Activated naive CD4-positive, alpha-beta T cell treated with Interleukin-2 at 50 U/mL for 16 hours (primary cell): ENCODE data around the gene NUP62.
A peak's percentile ranks its signal among the peaks of the same experiment; 100 is the strongest.

Experiments
- DNase-seq: peaks from one replicate; pipeline ENCODE4 v3.0.0-alpha.2; 2020

Gene NUP62

DNA sequence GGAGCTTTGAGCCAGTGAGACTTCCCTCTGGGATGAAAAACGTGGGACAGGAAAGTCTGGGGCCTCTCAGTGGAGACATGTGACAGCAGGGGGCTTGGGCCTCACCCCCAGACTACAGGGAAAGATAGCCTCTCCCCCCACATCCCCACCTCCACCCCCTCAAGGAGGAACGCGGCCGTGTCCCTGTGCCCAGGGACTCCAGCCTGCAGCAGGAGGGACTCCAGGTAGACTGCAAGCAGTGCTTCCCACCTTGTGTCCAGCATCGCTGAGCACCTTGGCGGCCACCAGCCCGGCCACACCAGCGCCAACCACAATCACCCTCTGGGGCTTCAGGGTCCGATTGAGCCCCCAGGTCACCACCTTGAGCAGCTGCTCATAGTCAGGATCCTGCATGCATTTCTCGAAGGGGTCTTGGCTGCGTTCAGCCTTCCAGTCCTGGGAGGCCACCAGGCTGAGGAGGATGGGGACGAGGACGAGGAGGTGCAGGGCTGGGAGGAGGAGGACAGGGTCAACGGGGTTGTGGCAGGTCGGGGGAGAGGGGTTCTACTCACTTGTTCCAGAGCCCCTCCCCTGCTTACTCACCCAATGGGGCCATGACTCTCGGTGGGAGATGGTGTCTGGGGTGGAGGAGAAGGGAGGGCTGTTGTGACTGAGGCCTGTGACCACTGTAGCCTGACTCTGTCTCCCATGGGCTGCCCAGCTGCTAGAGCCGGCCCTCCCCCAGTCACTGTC lies 33.6 kb downstream of the NUP62 start:
- no peak for DNase-seq

DNA sequence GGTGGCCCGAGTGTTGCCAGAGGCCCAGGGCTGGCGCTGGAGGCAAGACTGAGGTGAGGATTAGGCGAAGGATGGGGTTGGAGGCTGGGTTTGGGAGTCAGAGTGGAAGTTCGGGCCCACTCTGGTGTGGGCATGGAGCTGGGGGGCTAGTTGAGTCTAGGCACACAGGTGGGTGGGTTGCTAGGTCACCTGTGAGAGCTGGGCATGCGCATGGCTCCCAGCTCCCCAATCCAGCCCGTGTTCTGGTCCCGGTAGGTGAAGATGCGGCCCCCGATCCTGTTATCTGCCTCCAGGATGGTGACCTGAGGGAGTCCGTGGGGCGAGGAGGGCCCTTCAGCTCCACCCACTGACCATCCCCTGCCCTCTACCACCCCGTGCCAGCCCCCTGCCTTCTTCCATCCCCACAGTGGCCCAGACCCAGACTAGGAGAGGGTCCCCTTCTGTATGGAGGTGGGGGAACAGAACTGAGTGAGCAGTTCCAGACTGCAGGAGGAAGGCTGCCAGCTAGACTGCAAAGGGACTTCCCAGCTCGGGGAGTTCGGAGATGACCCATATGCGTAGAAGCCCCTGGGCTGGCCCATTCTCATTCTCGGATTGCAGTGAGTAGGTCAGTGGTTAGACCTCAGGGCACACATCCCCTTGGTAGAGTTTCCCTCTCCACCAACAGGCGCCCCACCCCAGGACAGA lies 34.3 kb downstream of the NUP62 start:
- peak; percentile 67 for DNase-seq

DNA sequence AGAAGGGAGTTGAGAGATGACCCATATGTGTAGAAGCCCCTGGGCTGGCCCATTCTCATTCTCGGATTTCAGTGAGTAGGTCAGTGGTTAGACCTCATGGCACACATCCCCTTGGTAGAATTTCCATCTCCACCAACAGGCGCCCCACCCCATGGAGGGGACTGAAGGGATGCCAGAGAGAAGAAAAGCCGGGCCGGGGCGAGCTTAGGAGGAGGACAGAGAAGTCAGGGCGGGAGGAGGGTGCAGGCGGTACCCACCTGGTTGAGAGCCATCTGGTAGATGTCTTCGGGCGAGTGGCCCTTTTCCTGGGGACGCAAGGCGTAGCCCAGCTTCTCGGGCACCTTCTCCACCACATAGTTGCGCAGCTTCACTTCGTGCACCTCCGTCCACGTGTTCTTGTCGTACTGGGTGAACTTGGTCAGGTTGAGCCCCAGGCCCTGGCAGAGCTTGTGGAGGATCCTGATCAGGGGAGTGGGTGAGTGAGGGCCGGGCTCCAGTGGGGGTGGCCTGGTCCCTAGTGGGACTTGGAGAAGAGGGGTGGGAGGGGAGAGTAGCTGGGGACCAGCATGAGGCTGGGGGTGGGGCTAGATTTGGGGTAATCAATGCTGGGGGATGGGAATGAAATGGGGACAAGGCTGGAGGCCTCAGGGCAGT lies 35.2 kb downstream of the NUP62 start:
- DNase-seq: peak; percentile 20

DNA sequence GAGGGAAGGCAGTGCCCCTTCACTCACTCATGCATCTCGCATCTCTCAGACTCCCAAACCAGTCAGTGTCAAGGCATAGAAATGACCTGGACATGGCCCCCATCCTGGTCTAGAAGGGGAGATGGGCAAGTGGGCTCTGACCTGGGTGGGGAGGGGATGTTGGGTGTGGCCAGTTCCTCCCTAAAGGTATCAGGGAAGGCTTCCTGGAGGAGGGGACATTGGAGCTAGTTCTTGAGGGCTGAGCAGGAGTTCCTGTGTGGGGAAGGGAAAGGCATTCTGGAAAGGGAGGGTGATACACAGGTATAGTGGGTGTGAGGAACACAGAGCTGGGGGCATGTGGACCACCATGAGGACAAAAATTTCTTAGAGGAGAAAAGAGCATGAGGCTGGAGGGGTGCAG lies 36.6 kb downstream of the NUP62 start:
- DNase-seq: no peak

DNA sequence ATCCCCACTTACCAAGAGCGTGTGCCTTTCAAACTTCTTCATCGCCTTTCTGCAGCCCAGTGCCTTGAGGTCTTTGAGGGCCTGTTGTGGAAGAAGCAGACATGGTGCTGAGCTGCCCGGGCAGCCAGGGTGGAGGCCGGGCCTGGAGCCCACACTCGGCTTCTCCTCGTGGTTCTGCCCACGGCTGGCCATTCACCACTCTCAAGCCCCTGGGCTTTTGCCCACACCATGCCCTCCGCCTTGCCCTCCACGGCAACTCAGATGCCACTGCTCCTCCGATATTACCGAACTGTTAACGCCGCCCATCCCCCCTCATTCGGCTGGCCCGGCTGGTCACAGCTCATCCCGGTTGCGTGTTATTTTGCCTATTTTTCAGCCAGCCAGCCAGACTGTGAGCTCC lies 37.9 kb downstream of the NUP62 start:
- no peak for DNase-seq

DNA sequence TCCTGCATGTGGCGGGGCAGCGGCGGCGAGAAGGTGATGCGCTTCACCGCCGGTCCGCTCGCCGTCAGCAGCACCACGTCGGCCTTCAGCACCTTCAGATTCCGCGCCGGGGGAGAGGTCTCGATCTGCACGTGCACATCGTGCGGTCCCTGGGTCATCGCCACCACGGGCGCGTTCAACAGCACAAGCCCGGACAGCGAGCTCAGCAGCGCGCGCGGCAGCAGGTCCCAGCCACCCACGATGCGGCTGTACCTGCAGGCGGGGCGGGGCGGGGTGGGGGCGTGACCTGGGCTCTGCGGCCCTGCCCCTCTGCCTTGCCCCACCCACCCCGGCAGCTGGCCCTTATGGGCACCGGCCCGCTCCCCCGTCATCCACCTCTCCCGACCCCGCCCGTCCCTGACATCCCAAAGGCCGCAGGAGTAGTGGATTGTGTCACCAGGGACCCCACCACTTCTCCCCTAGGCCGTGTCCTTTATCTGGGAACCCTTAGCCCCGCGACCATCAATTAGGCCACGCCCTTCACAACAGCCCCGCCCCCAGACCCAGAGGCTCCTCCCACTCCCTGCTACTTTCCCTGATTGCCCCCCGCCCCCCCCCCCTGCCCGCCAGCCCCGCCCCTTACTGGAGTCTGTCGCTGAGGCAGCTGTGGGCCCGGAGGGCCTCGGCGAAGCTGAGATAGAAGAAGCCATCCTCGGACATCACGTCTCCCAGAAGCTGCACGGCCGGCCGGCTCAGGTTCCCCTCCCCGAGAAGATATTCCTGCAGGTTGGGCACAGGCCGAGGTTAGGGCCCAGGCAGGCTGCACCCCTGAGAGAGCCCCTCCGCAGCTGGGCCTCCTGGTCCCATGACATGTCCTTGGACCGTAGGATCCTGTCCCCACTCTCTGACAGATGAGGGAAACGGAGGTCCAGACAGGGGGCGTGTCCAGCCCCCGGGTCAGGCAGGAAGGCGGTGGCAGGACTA lies 38.7 kb downstream of the NUP62 start:
- DNase-seq: peak; percentile 72

DNA sequence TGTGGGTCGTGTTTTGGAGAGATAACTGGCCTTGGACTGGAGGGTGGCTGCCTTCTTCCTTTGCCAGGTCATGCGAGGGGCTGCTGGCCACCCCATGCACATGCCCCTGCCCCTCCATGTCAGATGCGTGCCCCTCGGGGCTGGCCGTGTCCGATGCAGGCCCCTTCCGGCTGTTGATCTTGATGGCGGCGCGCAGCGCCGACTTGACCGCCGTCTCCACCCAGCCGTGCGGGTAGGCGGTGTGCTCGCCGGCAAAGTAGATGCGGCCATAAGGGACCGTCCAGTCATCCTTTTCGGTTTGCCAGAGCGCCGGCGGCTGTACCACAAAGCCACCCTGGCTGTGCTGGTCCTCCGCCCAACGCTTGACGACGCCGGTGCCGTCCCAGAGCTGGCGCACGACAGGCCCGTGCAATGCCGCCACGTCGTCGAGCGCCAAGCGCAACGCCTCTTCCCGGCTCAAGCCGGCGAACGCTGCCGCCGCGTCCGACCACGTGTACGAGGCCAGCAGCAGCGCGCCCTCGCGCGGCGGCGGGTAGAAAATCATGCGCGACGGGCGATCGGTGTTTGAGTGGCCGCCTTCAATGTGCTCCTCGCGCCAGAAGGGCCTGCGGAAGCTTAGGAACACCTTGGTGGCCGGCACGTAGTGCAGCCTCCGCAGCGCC lies 39.5 kb downstream of the NUP62 start:
- peak; percentile 77 for DNase-seq

DNA sequence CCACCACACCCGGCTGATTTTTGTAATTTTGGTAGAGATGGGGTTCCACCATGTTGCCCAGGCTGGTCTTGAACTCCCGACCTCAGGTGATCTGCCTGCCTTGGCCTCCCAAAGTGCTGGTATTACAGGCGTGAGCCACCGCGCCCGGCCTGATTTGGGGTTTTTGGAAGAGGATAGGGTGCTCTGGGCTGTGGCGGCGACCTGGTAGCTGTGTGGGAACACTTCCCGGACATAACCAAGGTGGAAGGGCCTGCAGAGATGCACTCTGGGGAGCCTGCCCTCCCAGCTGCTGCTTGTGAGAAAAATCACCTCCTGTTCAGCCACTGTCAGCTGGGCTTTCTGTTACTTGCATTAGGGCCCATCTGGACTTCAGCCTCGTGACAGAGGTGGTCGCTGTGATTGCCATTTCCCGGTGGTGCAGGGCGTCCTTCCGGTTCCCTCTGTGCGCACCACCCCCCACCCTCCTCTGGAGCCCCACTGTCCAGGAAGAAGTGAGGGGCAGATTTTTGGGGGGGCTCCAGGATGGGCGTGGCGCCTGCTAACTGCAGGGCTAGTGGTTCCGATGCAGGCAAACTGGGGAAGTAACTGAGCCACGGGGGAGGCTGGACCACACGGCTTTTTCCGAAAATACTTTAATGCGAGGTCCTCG lies 40.1 kb downstream of the NUP62 start:
- no peak for DNase-seq

DNA sequence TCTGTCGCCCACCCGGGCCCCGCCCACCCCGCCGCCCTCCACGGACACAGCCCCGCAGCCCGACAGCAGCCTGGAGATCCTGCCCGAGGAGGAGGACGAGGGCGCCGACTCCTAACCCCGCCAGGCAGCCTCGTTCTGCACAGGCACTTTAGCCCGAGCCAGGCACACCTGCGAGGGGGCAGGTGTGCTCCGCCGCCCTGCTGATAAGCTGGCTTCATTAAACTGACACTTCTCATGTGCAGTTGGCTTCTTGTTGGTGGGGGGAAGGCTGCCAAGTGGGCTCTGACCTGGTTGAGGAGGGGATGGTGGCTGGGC lies 40.8 kb downstream of the NUP62 start:
- no peak for DNase-seq

DNA sequence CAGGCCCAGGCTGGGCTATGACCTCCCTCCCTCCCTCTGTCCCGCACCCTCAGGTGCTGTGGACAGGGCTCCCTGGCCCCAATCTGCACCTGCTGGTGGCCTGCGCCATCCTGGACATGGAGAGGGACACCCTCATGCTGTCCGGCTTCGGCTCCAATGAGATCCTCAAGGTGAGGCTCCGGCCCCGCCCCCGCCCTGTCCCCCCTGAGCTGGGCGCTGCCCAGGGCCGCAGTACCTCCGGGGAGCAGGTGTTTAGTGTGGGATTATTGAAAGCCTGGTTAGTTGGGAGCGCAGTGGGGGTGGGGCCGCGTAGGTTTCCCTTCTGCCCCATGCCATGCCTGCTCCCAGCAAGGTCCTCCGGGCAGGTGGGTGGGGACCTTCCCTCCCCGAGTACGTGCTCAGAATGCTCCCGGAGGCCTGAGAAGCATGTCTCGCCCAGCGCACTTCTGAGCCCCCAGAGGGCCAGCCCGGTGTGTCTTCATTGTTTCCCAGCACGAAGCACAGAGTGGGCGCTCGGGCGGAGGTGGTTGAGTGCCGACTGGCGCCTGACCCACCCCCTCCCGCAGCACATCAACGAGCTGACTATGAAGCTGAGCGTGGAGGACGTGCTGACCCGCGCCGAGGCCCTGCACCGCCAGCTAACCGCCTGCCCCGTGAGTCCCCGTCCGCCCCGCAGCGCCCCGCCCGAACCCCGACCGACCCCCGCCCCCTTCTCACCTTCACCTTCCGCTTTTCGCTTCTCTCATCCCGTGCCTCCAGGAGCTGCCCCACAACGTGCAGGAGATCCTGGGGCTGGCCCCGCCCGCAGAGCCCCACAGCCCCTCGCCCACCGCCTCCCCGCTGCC lies 41.4 kb downstream of the NUP62 start:
- DNase-seq: no peak

DNA sequence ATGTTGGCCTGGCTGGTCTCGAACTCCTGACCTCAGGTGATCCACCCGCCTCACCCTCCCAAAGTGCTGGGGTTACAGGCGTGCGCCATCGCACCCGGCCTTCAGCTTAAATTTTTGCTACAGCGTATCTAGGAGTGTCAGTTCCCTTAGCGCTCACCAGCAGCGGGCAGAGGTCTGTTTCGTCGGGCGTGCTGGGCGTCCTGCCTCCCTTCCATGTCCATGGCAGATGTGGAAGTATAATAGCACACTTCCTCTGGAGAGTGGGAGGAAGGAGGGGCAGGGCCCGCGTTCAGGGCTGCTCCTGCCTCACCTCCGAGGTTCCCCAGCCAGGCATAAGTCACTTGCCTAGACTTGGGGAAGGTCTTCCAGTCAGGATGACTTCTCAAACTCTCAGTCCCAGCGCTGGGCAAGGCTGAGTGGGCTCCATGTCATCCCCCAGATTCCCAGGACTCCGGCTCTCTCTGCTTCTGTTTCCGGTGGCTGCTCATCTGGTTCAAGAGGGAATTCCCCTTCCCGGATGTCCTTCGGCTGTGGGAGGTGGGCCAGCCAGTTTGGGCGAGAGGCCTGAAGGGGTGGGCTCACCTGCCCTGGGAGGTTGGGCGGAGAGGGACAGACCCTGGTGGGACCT lies 42.2 kb downstream of the NUP62 start:
- no peak for DNase-seq

DNA sequence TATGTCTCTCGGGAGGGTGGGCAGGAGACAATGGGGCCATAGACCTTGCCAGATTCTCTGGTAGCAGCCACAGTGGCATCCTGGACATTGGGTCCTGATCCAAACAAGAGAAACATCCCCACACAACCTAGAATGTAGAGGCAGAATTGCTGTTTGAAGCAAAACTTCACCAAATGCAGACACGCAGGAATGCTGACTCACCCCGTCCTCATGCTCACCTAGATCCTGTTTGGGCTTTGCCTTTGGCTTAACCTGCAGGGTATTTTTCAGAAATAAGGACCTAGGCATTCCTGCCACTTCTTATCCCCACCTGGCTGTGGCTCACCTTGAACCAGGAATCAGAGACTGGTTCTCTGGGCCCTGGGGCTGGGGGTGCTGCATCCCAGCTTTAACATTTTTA lies 44.5 kb downstream of the NUP62 start:
- DNase-seq: no peak

DNA sequence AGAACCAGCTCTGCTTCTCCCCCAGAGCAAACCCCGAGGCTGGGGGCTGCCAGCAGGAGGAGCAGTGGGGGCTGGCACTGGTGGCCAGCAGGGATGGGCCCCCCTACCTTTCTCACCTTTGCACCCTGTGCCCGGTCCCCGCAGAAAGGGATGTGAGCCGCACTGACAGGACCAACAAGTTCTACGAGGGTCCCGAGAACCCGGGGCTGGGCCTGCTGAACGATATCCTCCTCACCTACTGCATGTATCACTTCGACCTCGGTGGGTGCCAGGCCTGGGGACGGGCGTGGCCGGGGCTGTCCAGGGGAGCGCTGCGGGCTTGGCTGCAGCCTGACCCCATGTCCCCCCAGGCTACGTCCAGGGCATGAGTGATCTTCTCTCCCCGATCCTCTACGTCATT lies 45.2 kb downstream of the NUP62 start:
- no peak for DNase-seq

DNA sequence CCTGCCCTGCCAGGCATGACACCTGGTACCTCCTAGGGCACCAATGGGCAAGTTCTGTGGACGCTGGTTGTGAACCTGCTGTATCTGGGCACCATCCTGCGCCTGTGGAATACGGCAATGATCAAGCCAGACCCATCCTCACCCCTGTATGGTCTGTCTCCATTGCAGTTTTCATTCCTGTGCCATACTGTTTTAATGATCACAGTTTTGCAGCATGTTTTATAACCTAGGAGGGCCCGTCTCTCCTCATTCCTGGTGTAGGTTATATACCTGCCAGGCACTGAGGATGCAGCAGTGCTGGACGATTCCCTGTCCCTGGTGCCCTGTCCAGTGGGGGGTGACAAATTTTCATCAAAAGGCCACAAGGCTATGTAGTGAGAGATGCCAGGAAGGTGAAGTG lies 46.2 kb downstream of the NUP62 start:
- DNase-seq: no peak

DNA sequence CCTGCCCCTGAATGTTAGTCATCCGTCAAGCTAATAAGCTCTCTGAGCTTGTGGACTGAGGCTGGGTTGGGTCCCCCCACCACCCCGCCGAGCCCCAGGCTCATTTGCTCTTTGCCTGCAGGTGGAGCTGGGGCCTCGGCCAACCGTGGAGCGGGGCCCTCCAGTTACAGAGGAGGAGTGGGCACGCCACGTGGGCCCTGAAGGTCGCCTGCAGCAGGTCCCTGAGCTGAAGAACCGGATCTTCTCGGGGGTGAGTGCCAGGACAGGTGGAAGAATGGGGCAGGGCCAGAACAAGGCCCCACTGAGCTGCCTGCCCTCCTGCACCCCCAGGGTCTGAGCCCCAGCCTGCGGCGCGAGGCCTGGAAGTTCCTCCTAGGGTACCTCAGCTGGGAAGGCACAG lies 46.7 kb downstream of the NUP62 start:
- DNase-seq: no peak

DNA sequence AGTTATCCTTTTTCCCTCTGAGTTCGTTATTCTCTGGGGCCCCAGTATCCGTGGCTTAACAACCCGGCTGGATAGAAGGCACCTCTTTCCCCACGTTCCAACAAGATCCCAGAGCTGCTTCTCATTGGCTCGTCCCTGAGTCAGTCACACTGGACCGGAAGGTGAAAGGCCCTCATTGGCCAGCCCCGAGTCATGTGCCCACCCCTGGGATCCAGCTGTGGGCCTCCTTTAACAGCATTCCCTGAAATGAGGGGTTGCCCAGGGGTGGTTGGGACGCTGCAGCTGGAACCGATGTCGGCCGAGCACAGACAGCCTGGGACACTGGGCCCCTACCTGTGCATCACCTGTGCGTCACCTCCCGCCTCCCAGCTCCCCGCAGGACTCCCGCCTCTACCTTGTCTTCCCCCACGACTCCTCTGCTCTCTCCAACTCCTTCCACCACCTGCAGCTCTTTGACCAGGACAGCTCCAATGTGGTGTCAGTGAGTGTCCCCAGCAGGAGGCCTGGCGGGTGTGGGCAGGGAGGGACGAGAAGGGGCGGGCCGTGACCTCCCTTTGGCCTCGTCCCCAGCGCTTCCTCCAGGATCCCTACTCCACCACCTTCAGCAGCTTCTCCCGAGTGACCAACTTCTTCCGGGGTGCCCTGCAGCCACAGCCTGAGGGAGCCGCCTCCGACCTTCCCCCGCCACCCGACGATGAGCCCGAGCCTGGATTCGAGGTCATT lies 47.5 kb downstream of the NUP62 start:
- no peak for DNase-seq

DNA sequence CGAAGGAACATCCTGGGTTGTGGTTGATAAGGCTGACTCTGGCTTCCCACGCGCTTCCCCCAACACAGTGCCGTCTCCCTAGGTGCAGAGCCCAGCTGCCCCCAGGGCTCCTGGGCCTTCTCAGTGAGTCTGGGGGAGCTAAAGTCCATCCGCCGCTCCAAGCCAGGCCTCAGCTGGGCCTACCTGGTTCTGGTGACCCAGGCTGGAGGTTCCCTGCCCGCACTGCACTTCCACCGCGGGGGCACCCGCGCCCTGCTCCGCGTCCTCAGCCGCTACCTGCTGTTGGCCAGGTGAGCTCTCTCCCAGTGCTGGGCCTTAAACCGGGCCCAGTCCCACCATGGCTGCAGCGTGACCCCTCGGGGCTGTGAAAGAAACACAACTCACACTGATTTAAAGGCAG lies 48.1 kb downstream of the NUP62 start:
- DNase-seq: no peak

DNA sequence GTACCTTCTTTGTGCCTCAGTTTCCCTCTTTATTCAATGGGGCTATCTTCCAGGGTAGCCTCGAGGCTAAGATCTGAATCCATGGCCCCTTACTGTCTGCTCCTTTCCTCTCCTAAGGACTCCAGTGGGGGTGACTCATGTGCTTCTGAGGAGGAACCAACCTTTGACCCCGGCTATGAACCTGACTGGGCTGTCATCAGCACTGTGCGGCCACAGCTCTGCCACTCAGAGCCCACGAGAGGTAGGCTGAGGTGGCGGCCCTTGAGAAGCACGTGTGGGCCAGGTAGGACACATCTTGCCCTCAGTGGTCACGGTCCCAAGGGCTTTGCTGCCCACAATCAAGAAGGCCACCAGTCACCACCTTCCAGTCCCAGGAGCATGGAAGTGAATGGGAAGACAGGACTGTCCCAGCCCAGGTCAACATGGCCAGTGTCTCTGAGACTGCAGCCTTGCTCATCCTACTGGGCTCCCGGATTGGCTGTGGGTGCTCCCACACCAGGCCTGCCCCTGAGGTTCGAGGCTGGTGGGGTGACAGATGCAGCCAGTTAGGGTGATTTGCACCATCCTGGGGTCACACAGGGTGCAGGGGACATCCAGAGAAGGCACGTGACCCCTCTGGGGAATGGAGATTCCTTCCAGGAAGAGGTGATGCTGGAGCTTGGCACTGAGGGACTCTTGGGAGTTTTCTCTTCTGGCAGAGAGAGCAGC lies 49.0 kb downstream of the NUP62 start:
- DNase-seq: no peak

DNA sequence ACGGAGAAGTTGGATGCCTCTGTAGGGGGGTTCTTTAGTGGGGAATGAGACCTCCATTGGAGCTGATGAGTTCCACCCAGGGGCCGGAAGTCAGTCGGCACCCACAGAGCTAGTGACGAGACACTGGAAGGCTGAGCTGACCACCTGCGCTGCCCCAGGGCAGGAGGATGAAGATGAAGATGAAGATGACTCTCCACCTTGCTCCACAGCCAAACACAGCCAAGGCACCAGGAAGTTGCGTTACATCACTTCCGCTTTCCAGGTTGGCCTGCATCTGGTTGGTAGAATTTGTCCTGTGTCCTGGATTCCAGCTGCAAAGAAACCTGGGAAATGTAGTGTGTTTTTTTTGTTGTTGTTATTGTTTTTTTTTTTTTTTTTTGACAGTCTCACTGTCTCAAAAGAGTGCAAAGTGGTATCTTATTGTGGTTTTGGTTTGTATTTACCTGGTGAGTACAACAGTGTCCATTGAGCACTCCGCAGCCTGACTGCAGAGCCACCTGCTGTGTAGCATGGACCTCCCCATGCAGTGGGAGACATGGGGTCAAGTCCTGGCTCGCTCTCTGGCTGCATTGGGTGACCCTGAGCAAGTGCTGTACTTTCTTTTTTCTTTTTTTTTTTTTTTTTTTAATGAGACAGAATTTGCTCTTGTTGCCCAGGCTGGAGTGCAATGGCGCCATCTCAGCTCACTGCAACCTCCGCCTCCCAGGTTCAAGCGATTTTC lies 49.9 kb downstream of the NUP62 start:
- DNase-seq: no peak
